B cell (primary cell): ENCODE data around the gene RAI14. TPM values are rescaled to one million over a fixed set of nuclear protein-coding genes. Genes with fewer than 3 reads are reported as not detected.

Experiments used
- ATAC-seq: fragments of 200-7000 bp; cut with Tn5 transposase; one replicate; pipeline ENCODE4 v1.10.0; 2021; ENCODE audit warnings: low read depth, mild to moderate bottlenecking, moderate number of reproducible peaks, moderate library complexity
- CTCF ChIA-PET: fragments of 350-600 bp; sonication (Branson Sonifier 250); formaldehyde crosslinking; loops from one replicate; lab custom pipeline; 2021; ENCODE audit warnings: antibody characterized with exemption, inconsistent platforms; lab: Charles Lee
- POLR2A ChIA-PET: fragments of 350-600 bp; sonication (Branson Sonifier 250); formaldehyde crosslinking; loops from one replicate; lab custom pipeline; 2021; ENCODE audit warnings: antibody characterized with exemption; lab: Charles Lee
- DNase-seq: peaks from one replicate; pipeline ENCODE4 v3.0.0; 2013
- H2AFZ ChIP-seq: 2 replicates; pipeline ENCODE4 v1.6.1; 2012; ENCODE audit warnings: mild to moderate bottlenecking, low read depth, low read length; ENCODE audit not compliant: insufficient read depth, poor library complexity, severe bottlenecking
- H3K27ac ChIP-seq, 2 donors: 1 replicate in 1 of 2; 2 replicates in 1 of 2; pipeline ENCODE4 v1.5.1; 2012 to 2013; ENCODE audit warnings: low read length in 2 of 2, mild to moderate bottlenecking in 2 of 2, moderate library complexity in 1 of 2
- H3K27me3 ChIP-seq, 4 experiments: fragments of 200-600 bp in 1 of 4; sonication (generic) in 1 of 4; replicated peaks in 1 of 4; 1 replicate in 2 of 4; 2 replicates in 2 of 4; pipeline versions ENCODE4 v1.6.1 to v1.7.0; 2013 to 2016; ENCODE audit warnings: low read length in 3 of 4, mild to moderate bottlenecking in 2 of 4, mixed read lengths in 1 of 4, moderate library complexity in 1 of 4; ENCODE audit not compliant: insufficient read depth in 4 of 4, control insufficient read depth in 3 of 4; ENCODE audit errors: control extremely low read depth in 1 of 4
- H3K36me3 ChIP-seq, 2 experiments: replicated peaks in 1 of 2; 1 replicate in 1 of 2; 2 replicates in 1 of 2; pipeline versions ENCODE4 v1.6.1 to v1.7.1; 2013; ENCODE audit warnings: low read length in 1 of 2; ENCODE audit not compliant: insufficient read depth in 2 of 2, control insufficient read depth in 1 of 2; ENCODE audit errors: control extremely low read depth in 1 of 2, extremely low read depth in 1 of 2
- H3K4me1 ChIP-seq, 2 donors: fragments of 200-600 bp in 1 of 2; sonication (generic) in 1 of 2; 1 replicate in 1 of 2; 2 replicates in 1 of 2; pipeline versions ENCODE4 v1.5.1 to v1.6.1; 2013 to 2017; ENCODE audit warnings: low read length in 2 of 2; ENCODE audit not compliant: control insufficient read depth in 2 of 2, insufficient read depth in 2 of 2
- H3K4me2 ChIP-seq: replicated peaks from 2 replicates; pipeline ENCODE3; 2012; ENCODE audit warnings: mild to moderate bottlenecking, low read depth, low read length; ENCODE audit not compliant: poor library complexity, severe bottlenecking
- H3K4me3 ChIP-seq, 5 experiments: fragments of 200-600 bp in 1 of 5; sonication (generic) in 1 of 5; 1 replicate in 3 of 5; 2 replicates in 2 of 5; pipeline versions ENCODE4 v1.5.1 to v1.7.0; 2011 to 2016; ENCODE audit warnings: low read length in 4 of 5, mild to moderate bottlenecking in 4 of 5, low read depth in 2 of 5, control low read depth in 1 of 5, moderate library complexity in 1 of 5; ENCODE audit not compliant: insufficient read depth in 1 of 5; ENCODE audit errors: control extremely low read depth in 1 of 5, extremely low read depth in 1 of 5
- H3K79me2 ChIP-seq: fragments of 200-600 bp; sonication (generic); one replicate; pipeline ENCODE4 v1.6.0; 2016; ENCODE audit warnings: low read length; ENCODE audit not compliant: control insufficient read depth, insufficient read depth
- H3K9ac ChIP-seq: fragments of 200-600 bp; sonication (generic); 2 replicates; pipeline ENCODE4 v1.6.1; 2017; ENCODE audit warnings: mild to moderate bottlenecking, low read length, moderate library complexity
- H3K9me3 ChIP-seq, 3 donors: one replicate each; pipeline versions ENCODE4 v1.6.1 to v1.7.1; 2013; ENCODE audit warnings: low read length in 2 of 3; ENCODE audit not compliant: control insufficient read depth in 2 of 3, insufficient read depth in 1 of 3; ENCODE audit errors: control extremely low read depth in 1 of 3
- H4K20me1 ChIP-seq: 2 replicates; pipeline ENCODE4 v1.6.0; 2012; ENCODE audit warnings: mild to moderate bottlenecking, low read length; ENCODE audit not compliant: insufficient read depth, control insufficient read depth, poor library complexity, severe bottlenecking
- H3K27ac Mint-ChIP-seq: one replicate; pipeline ENCODE4 v1.8.0; 2021; ENCODE audit warnings: mixed read lengths
- H3K27me3 Mint-ChIP-seq: one replicate; pipeline ENCODE4 v1.8.0; 2021; ENCODE audit warnings: mixed read lengths
- H3K4me1 Mint-ChIP-seq: one replicate; pipeline ENCODE4 v1.8.0; 2021; ENCODE audit warnings: mixed read lengths
- H3K4me3 Mint-ChIP-seq: one replicate; pipeline ENCODE4 v1.8.0; 2021; ENCODE audit warnings: mixed read lengths
- H3K9me3 Mint-ChIP-seq: one replicate; pipeline ENCODE4 v1.8.0; 2022; ENCODE audit warnings: mixed read lengths; ENCODE audit not compliant: insufficient read depth
- CTCF ChIP-seq: fragments of 200-600 bp; IDR thresholded peaks from one replicate; pipeline ENCODE4 v1.8.0; 2022; ENCODE audit warnings: antibody characterized with exemption, mild to moderate bottlenecking
- EZH2 ChIP-seq: IDR thresholded peaks from 2 replicates; pipeline ENCODE4 v1.6.1; 2012; ENCODE audit warnings: borderline replicate concordance, low read depth, mild to moderate bottlenecking, moderate library complexity, low read length; ENCODE audit not compliant: insufficient read depth, poor library complexity, severe bottlenecking
- WGBS: methylation state at CpG from one replicate; pipeline ENCODE4 v1.1.5; 2013; ENCODE audit warnings: missing lambda C conversion rate; ENCODE audit not compliant: insufficient coverage; 5-methylcytosine and 5-hydroxymethylcytosine counted together
- intact Hi-C: fragments of 100-400 bp; cut with micrococcal nuclease; formaldehyde crosslinking; loops from one replicate; pipeline ENCODE4 v1.10.0; 2022
- polyA plus RNA-seq: library from polyadenylated mRNA; depleted of rRNA; stranded (reverse); fragments of >200 nt; gene quantifications from 2 replicates; pipeline ENCODE4 v1.2.3, GENCODE V29; 2012
- total RNA-seq, 2 donors: library from RNA; stranded (reverse); fragments of 120-200 nt in 1 of 2; gene quantifications; 1 replicate in 1 of 2; 2 replicates in 1 of 2; pipeline versions ENCODE4 v1.2.3 to v1.2.4, GENCODE V29; 2013 to 2022

Gene RAI14
- total and polyA plus RNA-seq, 2 donors (not counting 1 experiment from before 2014, with no cell fraction given) = 0.55 to 1.9 TPM

DNA sequence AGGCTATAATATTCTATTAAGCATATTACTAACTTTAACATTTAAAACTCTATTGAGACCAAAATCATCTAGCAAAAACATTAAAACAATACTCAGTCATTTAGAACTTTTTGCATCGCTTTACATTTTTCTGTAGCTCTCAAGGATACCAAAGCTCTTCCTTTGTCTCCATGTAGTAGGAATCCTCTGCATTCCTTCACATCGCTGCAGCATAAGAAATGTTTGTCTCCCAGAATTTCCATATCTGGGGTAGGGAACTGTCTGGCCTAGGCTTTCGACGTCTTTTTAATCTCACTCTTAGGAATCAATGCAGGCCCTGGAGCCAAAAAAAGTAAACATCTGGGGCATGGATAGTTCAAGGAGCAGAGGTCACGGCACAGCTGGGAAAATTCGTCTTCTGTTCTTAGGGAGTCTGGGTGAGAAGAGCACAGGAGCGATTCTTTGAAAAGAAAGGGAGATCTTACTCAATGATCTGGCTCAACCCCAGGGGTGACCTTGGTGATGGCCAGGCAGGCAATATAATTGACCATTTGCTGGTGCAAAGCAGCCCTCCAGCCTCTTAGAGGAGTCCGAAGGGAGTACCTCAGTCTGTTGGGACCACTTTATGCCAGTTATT is 23.2 kb upstream of the RAI14 start:
- H3K4me3 Mint-ChIP-seq = no peak overlapping the region
- Histone ChIP-seq H3K9ac (no peak overlapping the region), H4K20me1 (no peaks in the 10 kb centered on the region), H3K79me2 (no peaks in the 10 kb centered on the region), H3K4me3 (no peak overlapping the region), H2AFZ (no peak overlapping the region), H3K4me1 (no peaks in the 10 kb centered on the region), H3K27me3 (no peaks in the 10 kb centered on the region), H3K27ac (no peak overlapping the region), H3K36me3 (no peaks in the 10 kb centered on the region), H3K4me2 (no peak overlapping the region), H3K9me3 (no peaks in the 10 kb centered on the region)
- intact Hi-C loops = no loop called here
- TF ChIP-seq CTCF (no peak), EZH2 (no peak)
- WGBS = 99% methylated on average over 7 of the region's 8 CpGs
- no peak overlapping the region for H3K27ac Mint-ChIP-seq
- ATAC-seq (no peak), DNase-seq (no peak)
- ChIA-PET CTCF (no interaction called here), POLR2A (no interaction called here)
- no peaks in the 10 kb centered on the region for H3K4me1 Mint-ChIP-seq
- H3K27me3 Mint-ChIP-seq = peaks cover 3% of the 10 kb centered on the region
- peaks cover 11% of the 10 kb centered on the region for H3K9me3 Mint-ChIP-seq

DNA sequence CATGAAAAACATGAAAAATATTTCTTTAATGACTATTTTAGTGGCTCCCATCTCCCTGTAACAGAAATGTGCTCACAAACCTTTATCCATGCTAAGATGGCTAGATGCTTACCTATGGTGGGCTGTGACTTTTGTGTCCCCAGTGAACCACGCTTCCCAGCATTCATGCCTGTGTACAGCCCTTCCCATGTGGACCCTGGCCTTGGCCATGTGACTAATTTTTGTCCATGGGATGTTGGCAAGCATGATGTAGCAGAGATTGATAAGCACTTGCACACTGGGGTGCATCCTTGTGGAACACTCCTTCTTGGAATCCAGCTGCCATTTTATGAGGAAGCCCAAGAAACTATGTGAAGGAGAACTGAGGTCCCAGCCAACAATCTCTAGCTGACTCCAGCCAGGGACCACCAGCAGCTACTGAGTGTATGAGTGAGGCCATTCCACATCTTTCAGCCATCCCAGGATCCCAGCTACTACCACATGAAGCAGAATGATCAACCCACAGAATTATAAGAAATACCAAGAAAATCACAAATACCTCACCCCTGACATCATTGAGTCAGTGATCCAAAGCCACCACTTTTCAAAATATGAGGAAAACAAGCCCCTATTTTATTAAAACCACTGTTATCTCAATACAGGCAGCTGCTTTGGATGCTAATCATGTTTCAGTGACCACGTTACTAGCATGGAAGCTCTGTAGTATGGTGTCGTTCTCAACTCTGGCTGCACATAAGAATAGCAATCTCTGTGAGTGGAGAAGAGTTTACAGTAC is 16.1 kb upstream of the RAI14 start:
- CTCF ChIA-PET = no interaction called here
- TF ChIP-seq CTCF = no peak
- no peak for TF ChIP-seq EZH2
- H2AFZ ChIP-seq = no peak overlapping the region
- peaks cover 8% of the 10 kb centered on the region for H3K27me3 Mint-ChIP-seq
- H3K27ac ChIP-seq = no peak overlapping the region
- peaks cover 0 to 3% (median 0%) of the 10 kb centered on the region in 3 donors for H3K9me3 ChIP-seq
- no peaks in the 10 kb centered on the region for H3K27me3 ChIP-seq
- no peaks in the 10 kb centered on the region for H4K20me1 ChIP-seq
- no peak for DNase-seq
- no peaks in the 10 kb centered on the region for H3K79me2 ChIP-seq
- POLR2A ChIA-PET = no interaction called here
- no peak overlapping the region for H3K4me2 ChIP-seq
- no peak overlapping the region for H3K4me3 ChIP-seq
- intact Hi-C loops = no loop called here
- no peak overlapping the region for H3K9ac ChIP-seq
- WGBS = 67% methylated on average over 1 of the region's 3 CpGs
- H3K36me3 ChIP-seq = no peaks in the 10 kb centered on the region
- H3K9me3 Mint-ChIP-seq = peaks cover 6% of the 10 kb centered on the region
- no peak overlapping the region for H3K4me3 Mint-ChIP-seq
- no peaks in the 10 kb centered on the region for H3K4me1 ChIP-seq
- H3K27ac Mint-ChIP-seq = no peak overlapping the region
- peaks cover 8% of the 10 kb centered on the region for H3K4me1 Mint-ChIP-seq
- no peak for ATAC-seq
